ENCODE measurements around the gene ENPP7.

Gene ENPP7

GRCh38 chr17:79777120-79777893, 46.6 kb downstream of the ENPP7 start:
- TF ChIP-seq CTCF (IDR thresholded peaks at IDR 0.05; ENCODE audit: control extremely low read depth, extremely low read depth, low read depth, missing control alignments) = no peak
- DNase-seq (ENCODE audit: extremely low spot score) = peak; percentile 57
- ChIA-PET POLR2A (interaction anchor here (0.6 kb wide), 1 partner anchor 51 kb away, joined by 7 read pairs; no protein-coding TSS in a partner anchor), CTCF (interaction anchor here (0.7 to 1.3 kb wide), 5 partner anchors 32 to 324 kb away, joined by 3 to 6 read pairs (median 3); partner anchors contain the start of genes CBX4 and GAA)

GRCh38 chr17:79777894-79778503, 47.3 kb downstream of the ENPP7 start, which contains the start of gene CBX2:
TSS of gene CBX2 (plus strand) at chr17:79778148. CDS start at chr17:79778236, 88 bp downstream.
- CTCF ChIA-PET = interaction anchor here (1.0 to 1.3 kb wide), 4 partner anchors 19 to 323 kb away, joined by 3 to 4 read pairs (median 3); partner anchors contain the start of genes CBX4, CBX8 and GAA
- no peak for TF ChIP-seq CTCF (IDR thresholded peaks at IDR 0.05; ENCODE audit: control extremely low read depth, extremely low read depth, low read depth, missing control alignments)
- POLR2A ChIA-PET = no interaction called here
- DNase-seq (ENCODE audit: extremely low spot score) = peak; percentile 96

- ChIA-PET POLR2A (no interaction called here), CTCF (interaction anchor here (0.7 to 1.3 kb wide), 5 partner anchors 11 to 323 kb away, joined by 3 to 4 read pairs (median 3); partner anchors contain the start of genes CBX4, CBX8 and GAA)
- peak; percentile 41 for DNase-seq (ENCODE audit: extremely low spot score)
- no peak for TF ChIP-seq CTCF (IDR thresholded peaks at IDR 0.05; ENCODE audit: control extremely low read depth, extremely low read depth, low read depth, missing control alignments)
Observed at GRCh38 chr17:79778504-79779083, 47.9 kb downstream of the ENPP7 start.

- no peak for DNase-seq (ENCODE audit: extremely low spot score)
- no peak for TF ChIP-seq CTCF (IDR thresholded peaks at IDR 0.05; ENCODE audit: control extremely low read depth, extremely low read depth, low read depth, missing control alignments)
- CTCF ChIA-PET = interaction anchor here (0.7 to 1.2 kb wide), 3 partner anchors 10 to 32 kb away, joined by 3 to 4 read pairs (median 3); partner anchors contain the start of gene CBX8
- POLR2A ChIA-PET = no interaction called here
Observed at GRCh38 chr17:79779084-79779529, 48.4 kb downstream of the ENPP7 start.

GRCh38 chr17:79779661-79780365, 49.1 kb downstream of the ENPP7 start:
- POLR2A ChIA-PET = no interaction called here
- CTCF ChIA-PET = interaction anchor here (0.7 kb wide), 1 partner anchor 9 kb away, joined by 3 read pairs; no protein-coding TSS in a partner anchor
- no peak for DNase-seq (ENCODE audit: extremely low spot score)
- TF ChIP-seq CTCF (IDR thresholded peaks at IDR 0.05; ENCODE audit: control extremely low read depth, extremely low read depth, low read depth, missing control alignments) = no peak

Measured in GM10248 (cell line).